ENCODE measurements around the gene CT47C1. TPM values are rescaled to one million over a fixed set of nuclear protein-coding genes. Genes with fewer than 3 reads are reported as not detected.
"Not testable (repeated sequence)": the region's sequence is repeated elsewhere in the genome, so short reads cannot be mapped to it uniquely, and the experiment has no call there.

Gene CT47C1
- total RNA-seq, result not detected
- 0 reads per million in 2 donors for total RNA-seq

- Mint-ChIP-seq H3K27me3 (no peaks in the 10 kb centered on the region), H3K4me3 (no peak within 1 kb of the TSS), H3K4me1 (no peaks in the 10 kb centered on the region), H3K36me3 (ENCODE audit: low read depth) (no peaks in the 10 kb centered on the region), H3K27ac (no peak within 1 kb of the TSS)
- DNase-seq, result no peak
- ATAC-seq, result no peak
- H3K9me3 ChIP-seq (ENCODE audit: control insufficient read depth, low read length, poor library complexity, severe bottlenecking), result no peaks in the 10 kb centered on the region
These were observed at the start of gene CT47C1 for GRCh38 chrX:119072744-119073143. TSS of gene CT47C1 (plus strand) at chrX:119072993. CDS start at chrX:119073226, 233 bp downstream.

- H3K27ac Mint-ChIP-seq, result no peak overlapping the region
- no peaks in the 10 kb centered on the region for H3K27me3 Mint-ChIP-seq
- H3K36me3 Mint-ChIP-seq (ENCODE audit: low read depth), result no peaks in the 10 kb centered on the region
- ATAC-seq, result no peak
- no peaks in the 10 kb centered on the region for H3K9me3 ChIP-seq (ENCODE audit: control insufficient read depth, low read length, poor library complexity, severe bottlenecking)
- H3K4me3 Mint-ChIP-seq, result no peak overlapping the region
- H3K4me1 Mint-ChIP-seq, result no peaks in the 10 kb centered on the region
- no peak for DNase-seq
These were observed 46.9 kb upstream of the CT47C1 start for GRCh38 chrX:119025900-119026299.

GRCh38 chrX:119026344-119026743, 46.4 kb upstream of the CT47C1 start:
- H3K4me3 Mint-ChIP-seq; H3K4me1 Mint-ChIP-seq; ATAC-seq; H3K27ac Mint-ChIP-seq; DNase-seq; H3K9me3 ChIP-seq (ENCODE audit: control insufficient read depth, low read length, poor library complexity, severe bottlenecking); H3K36me3 Mint-ChIP-seq (ENCODE audit: low read depth); H3K27me3 Mint-ChIP-seq: not testable (repeated sequence)

GRCh38 chrX:119027960-119028732, 44.6 kb upstream of the CT47C1 start:
- not testable (repeated sequence) for H3K4me1 Mint-ChIP-seq; H3K9me3 ChIP-seq (ENCODE audit: control insufficient read depth, low read length, poor library complexity, severe bottlenecking); H3K36me3 Mint-ChIP-seq (ENCODE audit: low read depth); ATAC-seq; H3K27me3 Mint-ChIP-seq; H3K4me3 Mint-ChIP-seq; DNase-seq; H3K27ac Mint-ChIP-seq

DNA sequence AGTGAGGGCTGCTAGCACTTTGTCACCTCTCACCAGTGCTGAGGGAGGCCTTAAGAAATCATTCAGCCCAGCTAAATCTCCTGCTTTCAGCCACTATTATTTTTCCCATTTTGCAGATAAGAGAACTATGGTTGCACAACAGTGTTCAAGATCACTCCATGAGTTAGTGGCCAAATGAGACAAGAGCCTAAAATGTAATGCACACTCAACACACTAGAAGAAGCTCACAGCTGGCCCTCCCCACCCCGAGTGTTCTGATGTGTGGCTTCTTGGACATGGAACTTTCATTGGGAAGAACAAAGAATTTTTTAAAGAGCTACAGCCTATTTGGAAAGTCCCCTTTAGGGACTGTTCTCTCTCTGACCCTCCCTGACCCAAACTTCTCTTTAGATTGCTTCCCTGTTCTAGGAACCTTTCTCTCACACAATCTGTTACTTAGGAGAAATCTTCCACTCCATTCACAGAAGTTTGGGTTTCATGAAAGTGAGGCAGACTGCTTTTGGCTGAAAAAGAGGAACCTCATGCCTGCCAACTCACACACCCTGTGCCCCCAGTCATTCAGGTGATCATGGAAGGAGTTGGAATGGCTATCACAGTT, 44.0 kb upstream of the CT47C1 start:
- ATAC-seq, result no peak
- peaks cover 5% of the 10 kb centered on the region for H3K27me3 Mint-ChIP-seq
- DNase-seq, result no peak
- H3K36me3 Mint-ChIP-seq (ENCODE audit: low read depth), result no peaks in the 10 kb centered on the region
- H3K27ac Mint-ChIP-seq, result no peak overlapping the region
- no peaks in the 10 kb centered on the region for H3K4me1 Mint-ChIP-seq
- no peak overlapping the region for H3K4me3 Mint-ChIP-seq
- H3K9me3 ChIP-seq (ENCODE audit: control insufficient read depth, low read length, poor library complexity, severe bottlenecking), result no peaks in the 10 kb centered on the region

DNA sequence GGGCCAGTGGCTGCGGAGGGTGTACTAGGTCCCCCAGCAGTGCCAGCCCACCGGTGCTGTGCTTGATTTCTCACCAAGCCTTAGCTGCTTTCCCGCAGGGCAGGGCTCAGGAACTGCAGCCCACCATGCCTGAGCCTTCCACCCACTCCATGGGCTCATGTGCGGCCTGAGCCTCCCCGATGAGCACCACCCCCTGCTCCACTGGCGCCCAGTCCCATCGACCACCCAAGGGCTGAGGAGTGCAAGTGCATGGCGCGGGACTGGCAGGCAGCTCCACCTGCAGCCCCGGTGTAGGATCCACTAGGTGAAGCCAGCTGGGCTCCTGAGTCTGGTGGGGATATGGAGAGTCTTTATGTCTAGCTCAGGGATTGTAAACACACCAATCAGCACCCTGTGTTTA, 43.1 kb upstream of the CT47C1 start:
- not testable (repeated sequence) for H3K9me3 ChIP-seq (ENCODE audit: control insufficient read depth, low read length, poor library complexity, severe bottlenecking); H3K4me1 Mint-ChIP-seq; H3K36me3 Mint-ChIP-seq (ENCODE audit: low read depth); H3K27me3 Mint-ChIP-seq; ATAC-seq; H3K27ac Mint-ChIP-seq; DNase-seq; H3K4me3 Mint-ChIP-seq

DNA sequence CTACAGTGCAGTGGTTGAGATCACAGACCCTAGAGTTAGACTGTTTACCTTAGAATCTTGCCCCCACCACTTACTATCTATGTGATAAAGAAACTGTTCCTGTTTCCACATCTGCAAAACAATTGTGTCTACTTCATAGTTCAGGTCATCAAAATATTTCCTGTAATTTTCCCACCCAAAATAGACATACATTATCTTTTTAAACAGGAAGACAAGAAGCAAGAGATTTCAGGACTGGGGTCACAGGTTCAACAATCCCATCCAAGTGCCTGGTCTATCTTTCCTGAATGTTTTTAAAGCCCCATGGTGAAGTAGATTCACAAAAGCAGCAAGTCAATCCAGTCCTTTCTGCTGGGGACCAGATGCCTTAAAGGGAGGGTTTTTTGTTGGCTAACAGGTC, 41.8 kb upstream of the CT47C1 start:
- ATAC-seq (no peak), DNase-seq (no peak)
- Mint-ChIP-seq H3K4me3 (no peak overlapping the region), H3K27ac (no peak overlapping the region), H3K36me3 (ENCODE audit: low read depth) (no peaks in the 10 kb centered on the region), H3K4me1 (no peaks in the 10 kb centered on the region), H3K27me3 (peaks cover 5% of the 10 kb centered on the region)
- H3K9me3 ChIP-seq (ENCODE audit: control insufficient read depth, low read length, poor library complexity, severe bottlenecking), result no peaks in the 10 kb centered on the region

- H3K9me3 ChIP-seq (ENCODE audit: control insufficient read depth, low read length, poor library complexity, severe bottlenecking), result no peaks in the 10 kb centered on the region
- DNase-seq (no peak), ATAC-seq (no peak)
- no peaks in the 10 kb centered on the region for H3K4me1 Mint-ChIP-seq
- H3K27me3 Mint-ChIP-seq, result peaks cover 5% of the 10 kb centered on the region
- H3K4me3 Mint-ChIP-seq, result no peak overlapping the region
- H3K36me3 Mint-ChIP-seq (ENCODE audit: low read depth), result no peaks in the 10 kb centered on the region
- no peak overlapping the region for H3K27ac Mint-ChIP-seq
These were observed 36.4 kb upstream of the CT47C1 start for GRCh38 chrX:119036107-119037029.

DNA sequence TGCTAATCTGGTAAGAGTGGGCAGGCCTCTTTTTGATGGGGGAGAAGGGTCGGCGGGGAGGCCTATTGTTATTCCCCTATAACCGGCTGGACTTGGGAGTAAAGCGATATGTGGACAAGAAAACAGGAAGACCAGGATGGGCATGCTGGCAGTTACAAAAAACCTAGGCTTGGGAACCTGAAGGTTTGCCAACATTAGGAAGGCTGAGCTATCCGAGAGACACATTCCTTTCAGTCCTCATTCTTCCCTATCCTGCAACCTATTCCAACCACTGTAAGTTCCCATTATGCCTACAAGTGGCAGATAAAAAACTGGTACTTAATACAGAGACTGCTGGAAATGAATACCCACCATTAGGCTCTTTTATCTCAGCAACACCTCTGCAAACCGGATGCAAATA, 32.4 kb upstream of the CT47C1 start:
- H3K27me3 Mint-ChIP-seq, result no peaks in the 10 kb centered on the region

GRCh38 chrX:119041175-119041574, 31.6 kb upstream of the CT47C1 start:
- H3K9me3 ChIP-seq (ENCODE audit: control insufficient read depth, low read length, poor library complexity, severe bottlenecking), result no peaks in the 10 kb centered on the region
- Mint-ChIP-seq H3K36me3 (ENCODE audit: low read depth) (no peaks in the 10 kb centered on the region), H3K4me1 (no peaks in the 10 kb centered on the region), H3K27me3 (no peaks in the 10 kb centered on the region), H3K27ac (no peak overlapping the region), H3K4me3 (no peak overlapping the region)
- ATAC-seq (no peak), DNase-seq (no peak)

More for the DNA sequence above, 32.4 kb upstream of the CT47C1 start:
- ATAC-seq (no peak), DNase-seq (no peak)
- Mint-ChIP-seq H3K27ac (no peak overlapping the region), H3K4me3 (no peak overlapping the region), H3K4me1 (no peaks in the 10 kb centered on the region), H3K36me3 (ENCODE audit: low read depth) (no peaks in the 10 kb centered on the region)
- no peaks in the 10 kb centered on the region for H3K9me3 ChIP-seq (ENCODE audit: control insufficient read depth, low read length, poor library complexity, severe bottlenecking)

GRCh38 chrX:119042040-119042439, 30.8 kb upstream of the CT47C1 start:
- H3K9me3 ChIP-seq (ENCODE audit: control insufficient read depth, low read length, poor library complexity, severe bottlenecking), result no peaks in the 10 kb centered on the region
- Mint-ChIP-seq H3K36me3 (ENCODE audit: low read depth) (no peaks in the 10 kb centered on the region), H3K27ac (no peak overlapping the region), H3K27me3 (no peaks in the 10 kb centered on the region), H3K4me1 (no peaks in the 10 kb centered on the region), H3K4me3 (no peak overlapping the region)
- DNase-seq (no peak), ATAC-seq (no peak)

DNA sequence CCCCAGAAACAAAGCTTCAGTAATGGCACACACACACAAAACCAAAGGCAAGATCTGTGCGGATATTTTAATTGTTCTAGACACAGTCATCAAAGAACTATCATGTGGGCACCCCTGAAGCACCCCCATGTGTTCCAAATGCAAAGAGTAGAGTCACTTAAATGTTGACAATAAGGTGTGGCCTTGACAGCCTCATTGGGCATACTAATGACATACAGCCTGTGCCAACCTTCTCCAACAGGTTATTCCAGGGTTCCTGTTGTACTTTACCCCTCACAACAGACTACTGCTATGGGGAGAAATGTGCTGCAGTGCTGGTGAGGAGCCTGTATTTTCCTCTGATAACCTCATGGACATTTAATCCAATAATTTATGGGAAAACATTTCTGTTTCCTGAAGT, 29.8 kb upstream of the CT47C1 start:
- Mint-ChIP-seq H3K4me3 (no peak overlapping the region), H3K4me1 (no peaks in the 10 kb centered on the region), H3K27me3 (no peaks in the 10 kb centered on the region), H3K27ac (no peak overlapping the region), H3K36me3 (ENCODE audit: low read depth) (no peaks in the 10 kb centered on the region)
- DNase-seq (no peak), ATAC-seq (no peak)
- no peaks in the 10 kb centered on the region for H3K9me3 ChIP-seq (ENCODE audit: control insufficient read depth, low read length, poor library complexity, severe bottlenecking)

DNA sequence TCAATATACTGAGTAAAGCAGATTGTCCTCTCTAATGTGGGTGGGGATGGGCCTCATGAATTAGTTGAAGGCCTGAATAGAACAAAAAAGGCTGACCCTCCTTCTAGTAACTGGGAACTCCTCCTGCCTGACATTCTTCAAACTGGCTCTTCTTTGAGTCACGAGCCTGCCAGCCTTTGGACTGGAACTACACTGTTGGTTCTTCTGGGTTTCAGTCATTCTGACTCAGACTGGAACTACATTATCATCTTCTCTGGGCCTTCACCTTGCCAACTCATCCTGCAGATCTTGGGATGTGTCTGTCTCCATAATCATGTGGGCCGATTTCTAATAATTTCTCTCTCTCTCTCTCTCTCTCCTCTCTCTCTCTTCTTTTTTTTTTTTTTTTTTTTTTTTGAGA, 26.9 kb upstream of the CT47C1 start:
- no peak overlapping the region for H3K27ac Mint-ChIP-seq
- ATAC-seq, result no peak

More for the DNA sequence above, 26.9 kb upstream of the CT47C1 start:
- H3K27me3 Mint-ChIP-seq, result no peaks in the 10 kb centered on the region
- peaks cover 2% of the 10 kb centered on the region for H3K36me3 Mint-ChIP-seq (ENCODE audit: low read depth)
- H3K9me3 ChIP-seq (ENCODE audit: control insufficient read depth, low read length, poor library complexity, severe bottlenecking), result no peaks in the 10 kb centered on the region
- H3K4me1 Mint-ChIP-seq, result peaks cover 3% of the 10 kb centered on the region
- no peak overlapping the region for H3K4me3 Mint-ChIP-seq
- DNase-seq, result no peak
